Cardiac muscle cell (in vitro differentiated cells and primary cell): ENCODE measurements around the gene ADAMTS14. TPM values are rescaled to one million over a fixed set of nuclear protein-coding genes. Genes with fewer than 3 reads are reported as not detected.

Source experiments
- DNase-seq, 2 donors: peaks; one replicate each; pipeline versions ENCODE4 v3.0.0 to v3.0.0-alpha.2; 2010 to 2017; ENCODE audit warnings: low read depth in 1 of 2, low spot score in 1 of 2
- H3K27ac ChIP-seq: fragments of 200-600 bp; sonication (generic); 2 replicates; pipeline ENCODE4 v1.5.1; 2016
- H3K27me3 ChIP-seq: fragments of 200-600 bp; sonication (generic); 2 replicates; pipeline ENCODE4 v1.6.0; 2016; ENCODE audit warnings: control low read depth
- H3K36me3 ChIP-seq: fragments of 200-600 bp; sonication (generic); 2 replicates; pipeline ENCODE4 v1.5.1; 2016; ENCODE audit warnings: control low read depth
- H3K4me1 ChIP-seq: fragments of 200-600 bp; sonication (generic); 2 replicates; pipeline ENCODE4 v1.8.1; 2017; ENCODE audit warnings: low read depth, mild to moderate bottlenecking, mixed run types
- H3K4me3 ChIP-seq: fragments of 200-600 bp; sonication (generic); 2 replicates; pipeline ENCODE4 v1.5.1; 2016; ENCODE audit warnings: mild to moderate bottlenecking
- H3K9me3 ChIP-seq: fragments of 200-600 bp; sonication (generic); 2 replicates; pipeline ENCODE4 v1.5.1; 2017; ENCODE audit warnings: low read depth, mild to moderate bottlenecking, control low read depth
- CTCF ChIP-seq: IDR thresholded peaks from 2 replicates; pipeline ENCODE4 v1.5.1; 2012; ENCODE audit warnings: low read depth, mild to moderate bottlenecking, low read length
- polyA plus RNA-seq: library from polyadenylated mRNA; unstranded; fragments of >200 nt; fragmentation: Nextera tagmentation; extraction: Ambion mirVana; gene quantifications from 2 replicates; pipeline ENCODE4 v1.2.1, GENCODE V29; 2016
- total RNA-seq: library from RNA; depleted of rRNA; stranded (reverse); fragments of >200 nt; gene quantifications from 2 replicates; pipeline ENCODE4 v1.2.3, GENCODE V29; 2016

Gene ADAMTS14
- total and polyA plus RNA-seq, 2 experiments from 2014 or later = 1.2 to 1.9 TPM

GRCh38 chr10:70773965-70774809 is 101.9 kb downstream of the ADAMTS14 start:
- Histone ChIP-seq H3K4me1 (no peaks in the 10 kb centered on the region), H3K27me3 (no peaks in the 10 kb centered on the region), H3K36me3 (no peaks in the 10 kb centered on the region), H3K9me3 (no peaks in the 10 kb centered on the region), H3K4me3 (no peak overlapping the region), H3K27ac (no peak overlapping the region)
- TF ChIP-seq CTCF = no peak
- no peak for DNase-seq

- Histone ChIP-seq H3K27me3 (no peaks in the 10 kb centered on the region), H3K4me1 (no peaks in the 10 kb centered on the region), H3K4me3 (no peak overlapping the region), H3K27ac (no peak overlapping the region), H3K36me3 (no peaks in the 10 kb centered on the region), H3K9me3 (no peaks in the 10 kb centered on the region)
- TF ChIP-seq CTCF = no peak
- DNase-seq = no peak
These were observed 102.7 kb downstream of the ADAMTS14 start for GRCh38 chr10:70774810-70775678.

GRCh38 chr10:70775679-70776454 is 103.6 kb downstream of the ADAMTS14 start:
- H3K27me3 ChIP-seq = no peaks in the 10 kb centered on the region
- DNase-seq = no peak
- no peaks in the 10 kb centered on the region for H3K4me1 ChIP-seq

GRCh38 chr10:70776455-70777005 is 104.2 kb downstream of the ADAMTS14 start:
- H3K36me3 ChIP-seq = no peaks in the 10 kb centered on the region
- no peak for DNase-seq

More at GRCh38 chr10:70775679-70776454, 103.6 kb downstream of the ADAMTS14 start:
- no peak overlapping the region for H3K4me3 ChIP-seq
- no peaks in the 10 kb centered on the region for H3K36me3 ChIP-seq
- no peak overlapping the region for H3K27ac ChIP-seq
- no peak for TF ChIP-seq CTCF
- no peaks in the 10 kb centered on the region for H3K9me3 ChIP-seq

More at GRCh38 chr10:70776455-70777005, 104.2 kb downstream of the ADAMTS14 start:
- H3K27ac ChIP-seq = no peak overlapping the region
- peaks cover 3% of the 10 kb centered on the region for H3K4me1 ChIP-seq
- H3K27me3 ChIP-seq = no peaks in the 10 kb centered on the region
- H3K4me3 ChIP-seq = no peak overlapping the region
- H3K9me3 ChIP-seq = no peaks in the 10 kb centered on the region
- no peak for TF ChIP-seq CTCF
